A172 (cell line): ENCODE measurements around the gene RSPH1. TPM values are rescaled to one million over a fixed set of nuclear protein-coding genes. Genes with fewer than 3 reads are reported as not detected.
A peak's percentile ranks its signal among the peaks of the same experiment; 100 is the strongest.

Experiments
- DNase-seq: peaks from one replicate; pipeline ENCODE4 v3.0.0-alpha.2; 2015; ENCODE audit warnings: low spot score
- total RNA-seq: library from RNA; depleted of rRNA; stranded (reverse); fragments of >200 nt; shearing (Covaris generic); gene quantifications from 2 replicates; pipeline ENCODE4 v1.2.3, GENCODE V29; 2014

RSPH1 gene
- total RNA-seq, 1 experiment from 2014 or later: not detected

DNA sequence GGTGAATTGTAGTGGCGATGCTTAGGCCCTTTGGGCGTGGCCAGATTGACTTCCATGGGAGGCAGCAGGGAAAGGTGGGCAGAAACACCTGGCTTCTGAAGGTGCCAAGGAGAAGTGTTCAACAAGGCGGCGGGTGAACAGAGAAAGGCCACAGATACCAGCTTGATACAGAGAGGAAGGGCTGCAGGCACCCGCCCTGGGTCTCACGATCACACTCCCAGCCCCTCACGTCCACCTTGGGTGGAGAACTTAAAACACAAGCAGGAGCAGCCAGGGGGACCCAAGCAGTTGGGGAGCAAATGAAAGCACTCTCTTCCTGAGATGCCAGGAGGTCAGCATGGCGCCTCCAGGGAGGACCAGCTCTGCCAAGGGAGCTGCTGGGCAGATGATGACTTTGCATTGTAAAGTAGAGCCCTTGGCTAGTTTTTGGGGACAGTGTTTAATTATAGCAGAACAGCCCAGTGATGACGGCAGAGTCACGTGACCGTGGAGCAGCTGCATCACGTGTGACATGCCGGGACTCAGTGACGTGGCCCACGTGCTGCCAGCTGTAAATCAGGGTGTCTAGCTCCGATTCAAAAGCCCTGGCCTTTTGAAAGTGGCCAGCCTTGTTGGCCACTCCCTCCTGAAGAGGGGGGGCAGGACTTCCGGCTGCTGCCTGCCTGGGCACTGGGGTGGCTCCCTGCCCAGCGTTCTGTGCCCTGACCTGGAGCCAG is 36.6 kb upstream of the RSPH1 start:
- DNase-seq: no peak

- DNase-seq: no peak
Observed at GRCh38 chr21:42531771-42532170, 35.7 kb upstream of the RSPH1 start.

DNA sequence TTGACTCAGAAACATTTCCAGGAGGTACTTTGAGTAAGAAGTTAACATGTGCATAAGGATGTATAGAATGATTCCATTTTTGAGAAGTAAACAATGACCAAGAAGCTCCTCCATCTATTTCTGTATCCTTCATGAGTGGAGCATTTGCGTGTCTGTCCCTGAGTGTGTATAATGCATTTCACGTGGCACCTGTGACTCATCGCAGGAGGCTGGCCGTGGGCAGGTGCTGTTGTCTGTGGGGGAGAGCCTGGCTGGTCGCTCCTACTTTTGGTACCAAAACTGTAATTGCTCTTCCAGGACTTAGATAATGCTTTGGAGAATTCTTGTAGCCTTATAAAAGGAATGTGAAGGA is 34.1 kb upstream of the RSPH1 start:
- no peak for DNase-seq

DNA sequence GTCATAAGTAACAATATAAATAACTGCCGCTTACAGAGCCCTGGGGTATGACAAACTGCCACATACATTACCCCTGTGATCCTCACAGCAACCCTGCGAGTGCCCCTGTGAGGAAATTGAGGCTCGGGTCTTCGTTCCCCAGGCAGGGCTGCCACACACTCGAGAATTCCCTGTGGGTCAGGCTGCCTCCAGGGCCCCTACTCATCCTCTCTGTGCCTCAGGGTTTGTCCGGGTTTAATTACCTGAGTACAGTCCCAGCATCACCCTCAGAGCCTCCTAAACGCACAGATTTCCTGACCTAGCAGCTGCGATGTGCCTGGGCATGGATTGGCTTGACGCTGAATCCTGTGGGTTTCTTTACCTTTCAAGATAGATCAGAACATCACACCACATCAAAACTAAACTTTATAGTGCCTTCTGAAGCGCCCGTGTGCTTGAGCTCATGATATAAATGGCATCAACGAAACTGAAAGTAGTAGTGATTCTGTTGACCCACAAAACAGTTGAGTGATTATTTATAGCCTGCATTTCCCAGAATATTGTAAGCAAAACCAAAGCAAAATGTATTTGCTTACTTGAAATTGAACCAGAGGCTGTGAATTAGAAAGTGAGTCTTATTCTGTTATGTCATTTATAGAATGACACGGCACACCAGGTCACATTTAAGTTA is 31.6 kb upstream of the RSPH1 start:
- DNase-seq: no peak

DNA sequence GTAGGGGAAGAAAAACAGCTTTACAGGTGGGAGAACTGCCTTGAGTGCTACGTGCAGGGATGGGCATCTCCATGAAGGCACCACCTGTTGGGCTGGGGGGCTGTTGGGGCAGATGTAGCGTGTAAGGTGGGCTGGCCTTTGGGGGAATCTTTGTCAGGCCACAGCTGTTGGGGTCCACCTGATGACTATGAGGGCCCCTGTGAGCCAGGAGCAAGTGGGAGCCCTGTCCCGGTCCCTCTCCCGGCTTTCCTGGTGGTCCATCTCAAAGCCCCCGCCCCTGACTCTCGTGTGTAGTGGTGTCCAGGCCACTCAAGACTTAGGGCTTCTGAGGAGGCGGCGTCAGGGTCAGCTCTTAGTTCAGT is 31.1 kb upstream of the RSPH1 start:
- no peak for DNase-seq

GRCh38 chr21:42526379-42526727 is 30.3 kb upstream of the RSPH1 start:
- DNase-seq: no peak

GRCh38 chr21:42525676-42526378 is 29.8 kb upstream of the RSPH1 start:
- DNase-seq: no peak

GRCh38 chr21:42525029-42525581 is 29.1 kb upstream of the RSPH1 start:
- DNase-seq: no peak

DNA sequence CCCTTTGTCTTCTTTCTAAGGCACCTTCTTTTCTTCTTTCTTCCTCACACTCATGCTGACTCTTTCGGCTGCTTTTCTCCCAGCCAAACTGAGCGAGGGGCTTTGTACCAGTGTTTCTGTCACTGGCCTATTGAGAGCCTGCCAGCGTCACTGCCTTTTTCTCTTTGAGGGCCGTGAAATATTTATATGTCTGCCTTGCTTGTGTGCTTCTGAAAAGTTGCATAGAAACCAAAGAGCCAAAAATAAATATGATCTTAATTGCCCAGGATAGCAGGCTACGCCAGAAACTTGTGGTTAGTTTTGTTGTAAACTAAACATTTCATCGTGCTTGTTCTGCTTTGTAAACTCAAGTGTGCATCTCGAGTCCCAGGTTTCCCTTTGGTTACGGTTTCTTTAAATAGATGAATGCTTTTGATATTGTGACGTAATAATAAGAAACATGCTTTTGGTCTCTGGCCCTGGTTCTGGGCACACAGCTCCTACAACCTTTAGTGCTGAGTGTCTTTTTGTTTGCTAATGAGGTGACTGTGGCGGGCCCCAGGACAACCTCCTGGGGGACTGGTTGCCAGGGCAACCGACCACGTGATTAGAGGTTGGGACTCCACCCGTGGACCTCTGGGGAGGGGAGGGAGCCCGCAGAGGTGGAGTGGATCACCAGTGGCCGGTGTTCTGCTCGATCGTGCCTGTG is 28.5 kb upstream of the RSPH1 start:
- DNase-seq: no peak

GRCh38 chr21:42523941-42524340 is 27.9 kb upstream of the RSPH1 start:
- no peak for DNase-seq

- DNase-seq: no peak
Observed at GRCh38 chr21:42523211-42523610, 27.2 kb upstream of the RSPH1 start.

GRCh38 chr21:42522771-42523170 is 26.7 kb upstream of the RSPH1 start:
- DNase-seq: no peak

- DNase-seq: no peak
Observed at GRCh38 chr21:42522271-42522670, 26.2 kb upstream of the RSPH1 start.

GRCh38 chr21:42521805-42522204 is 25.8 kb upstream of the RSPH1 start:
- DNase-seq: no peak

GRCh38 chr21:42521384-42521783 is 25.4 kb upstream of the RSPH1 start:
- DNase-seq: no peak

- no peak for DNase-seq
Observed at GRCh38 chr21:42520628-42521253, 24.7 kb upstream of the RSPH1 start.

GRCh38 chr21:42518626-42519025 is 22.6 kb upstream of the RSPH1 start:
- DNase-seq: no peak

DNA sequence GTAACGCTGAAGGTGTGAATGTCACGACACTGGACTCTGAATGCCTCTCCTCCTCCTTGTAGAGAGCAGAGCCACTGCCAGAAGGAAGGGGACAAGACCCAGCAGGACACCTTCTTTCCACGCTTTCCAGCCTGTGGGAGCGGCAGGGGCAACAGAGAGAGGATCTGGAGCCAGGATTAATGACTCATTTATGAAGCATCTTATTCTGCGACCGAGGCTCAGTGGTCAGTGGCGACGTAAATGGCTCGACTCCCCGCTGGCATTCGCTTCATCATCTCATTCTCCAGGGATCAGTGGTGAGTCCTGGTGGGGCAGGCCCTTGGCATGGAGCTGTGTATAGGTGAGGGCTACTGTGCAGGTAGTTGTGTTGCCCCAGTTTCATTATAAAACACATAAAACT is 22.2 kb upstream of the RSPH1 start:
- peak; percentile 98 for DNase-seq

DNA sequence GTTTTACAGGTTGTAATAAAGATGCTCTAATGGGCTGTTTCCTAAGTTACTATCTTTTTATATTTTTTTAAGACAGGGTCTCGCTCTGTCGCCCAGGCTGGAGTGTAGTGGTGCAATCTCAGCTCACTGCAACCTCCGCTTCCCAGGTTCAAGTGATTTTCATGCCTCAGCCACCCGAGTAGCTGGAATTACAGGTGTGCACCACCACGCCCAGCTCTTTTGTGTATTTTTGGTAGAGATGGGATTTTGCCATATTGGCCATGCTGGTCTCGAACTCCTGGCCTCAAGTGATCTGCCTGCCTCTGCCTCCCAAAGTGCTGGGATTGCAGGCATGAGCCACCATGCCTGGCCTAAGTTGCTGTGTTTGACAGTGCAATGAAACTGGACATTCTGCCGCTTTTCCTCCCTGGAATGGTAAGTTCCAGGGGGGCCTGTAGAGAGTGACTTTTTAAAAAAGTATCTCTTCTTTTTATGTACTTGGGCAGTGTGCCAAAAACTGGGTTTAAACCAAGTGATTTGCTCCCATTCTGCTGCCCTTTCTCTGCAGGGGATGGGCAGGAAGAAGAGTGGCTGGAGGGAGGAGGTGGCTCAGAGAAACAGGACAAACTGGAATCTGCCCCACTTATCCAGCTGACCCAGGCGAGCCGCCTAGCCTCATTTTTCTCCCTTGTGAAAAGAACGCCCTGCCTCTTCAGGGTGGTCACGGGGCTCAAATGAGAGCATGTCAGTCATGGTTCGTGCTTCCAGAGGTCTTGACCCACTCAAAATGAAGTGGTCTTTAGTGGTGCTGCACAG is 19.9 kb upstream of the RSPH1 start:
- no peak for DNase-seq

GRCh38 chr21:42514883-42515228 is 18.8 kb upstream of the RSPH1 start:
- no peak for DNase-seq
